A549 (cell line): ENCODE data around the gene CD47.

Experiments used
- BHLHE40 ChIP-seq: IDR thresholded peaks from 2 replicates; pipeline ENCODE4 v1.6.1; 2012; ENCODE audit warnings: low read depth, low read length, inconsistent platforms
- EHMT2 ChIP-seq: fragments of 200-600 bp; sonication (generic); IDR thresholded peaks from 2 replicates; pipeline ENCODE4 v1.6.1; 2016; ENCODE audit warnings: antibody characterized with exemption, low read depth, mild to moderate bottlenecking, moderate library complexity
- EP300 ChIP-seq, 2 experiments: fragments of >200 bp; sonication (Bioruptor Twin); formaldehyde crosslinking; IDR thresholded peaks; 2 replicates in 1 of 2; 3 replicates in 1 of 2; pipeline ENCODE4 v1.6.1; 2016 to 2017
- HOXB5 ChIP-seq: fragments of 250-450 bp; sonication (Bioruptor Pico); IDR thresholded peaks from 2 replicates; pipeline ENCODE4 v1.5.0; 2020; ENCODE audit warnings: mild to moderate bottlenecking, moderate library complexity
- MAFK ChIP-seq: fragments of 450-650 bp; IDR thresholded peaks from 2 replicates; pipeline ENCODE4 v1.6.1; 2014; ENCODE audit not compliant: partially characterized antibody
- MYC ChIP-seq: IDR thresholded peaks from 2 replicates; pipeline ENCODE4 v1.6.1; 2012; ENCODE audit warnings: mild to moderate bottlenecking, inconsistent platforms, low read length, improper control_type of control experiment, borderline replicate concordance
- POLR2A ChIP-seq: IDR thresholded peaks from 2 replicates; pipeline ENCODE4 v1.6.1; 2012; ENCODE audit warnings: mild to moderate bottlenecking, low read length
- RFX5 ChIP-seq: fragments of 450-650 bp; IDR thresholded peaks from 2 replicates; pipeline ENCODE4 v1.7.1; 2014; ENCODE audit warnings: antibody characterized with exemption, mild to moderate bottlenecking, moderate library complexity
- TP53 ChIP-seq: fragments of 250-450 bp; sonication (Bioruptor Pico); IDR thresholded peaks from 2 replicates; pipeline ENCODE4 v1.5.0; 2021; ENCODE audit warnings: mild to moderate bottlenecking, moderate library complexity
- USF2 ChIP-seq: fragments of 450-650 bp; IDR thresholded peaks from 2 replicates; pipeline ENCODE4 v1.6.1; 2014; ENCODE audit warnings: antibody characterized with exemption
- TF ChIP-seq, protein P1 (sequence below): fragments of >200 bp; sonication (Bioruptor Twin); formaldehyde crosslinking; IDR thresholded peaks from 3 replicates; pipeline ENCODE4 v1.5.1; 2016
- TF ChIP-seq, protein P2 (sequence below): IDR thresholded peaks from 2 replicates; pipeline ENCODE4 v1.6.1; 2012
- TF ChIP-seq, protein P3 (sequence below): fragments of 250-450 bp; sonication (Bioruptor Pico); IDR thresholded peaks from 2 replicates; pipeline ENCODE4 v1.5.0; 2021; ENCODE audit warnings: mild to moderate bottlenecking, moderate library complexity, borderline replicate concordance

- TF ChIP-seq, protein P1, sequence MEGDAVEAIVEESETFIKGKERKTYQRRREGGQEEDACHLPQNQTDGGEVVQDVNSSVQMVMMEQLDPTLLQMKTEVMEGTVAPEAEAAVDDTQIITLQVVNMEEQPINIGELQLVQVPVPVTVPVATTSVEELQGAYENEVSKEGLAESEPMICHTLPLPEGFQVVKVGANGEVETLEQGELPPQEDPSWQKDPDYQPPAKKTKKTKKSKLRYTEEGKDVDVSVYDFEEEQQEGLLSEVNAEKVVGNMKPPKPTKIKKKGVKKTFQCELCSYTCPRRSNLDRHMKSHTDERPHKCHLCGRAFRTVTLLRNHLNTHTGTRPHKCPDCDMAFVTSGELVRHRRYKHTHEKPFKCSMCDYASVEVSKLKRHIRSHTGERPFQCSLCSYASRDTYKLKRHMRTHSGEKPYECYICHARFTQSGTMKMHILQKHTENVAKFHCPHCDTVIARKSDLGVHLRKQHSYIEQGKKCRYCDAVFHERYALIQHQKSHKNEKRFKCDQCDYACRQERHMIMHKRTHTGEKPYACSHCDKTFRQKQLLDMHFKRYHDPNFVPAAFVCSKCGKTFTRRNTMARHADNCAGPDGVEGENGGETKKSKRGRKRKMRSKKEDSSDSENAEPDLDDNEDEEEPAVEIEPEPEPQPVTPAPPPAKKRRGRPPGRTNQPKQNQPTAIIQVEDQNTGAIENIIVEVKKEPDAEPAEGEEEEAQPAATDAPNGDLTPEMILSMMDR = no peak
- TF ChIP-seq USF2 (no peak), POLR2A (no peak), MAFK (no peak), RFX5 (no peak), EP300 (IDR thresholded peaks at IDR 0.05) (no peak), MYC (no peak), TP53 (CRISPR knock-in tag) (no peak), HOXB5 (CRISPR knock-in tag) (no peak), BHLHE40 (no peak), EHMT2 (no peak)
- TF ChIP-seq, protein P2, sequence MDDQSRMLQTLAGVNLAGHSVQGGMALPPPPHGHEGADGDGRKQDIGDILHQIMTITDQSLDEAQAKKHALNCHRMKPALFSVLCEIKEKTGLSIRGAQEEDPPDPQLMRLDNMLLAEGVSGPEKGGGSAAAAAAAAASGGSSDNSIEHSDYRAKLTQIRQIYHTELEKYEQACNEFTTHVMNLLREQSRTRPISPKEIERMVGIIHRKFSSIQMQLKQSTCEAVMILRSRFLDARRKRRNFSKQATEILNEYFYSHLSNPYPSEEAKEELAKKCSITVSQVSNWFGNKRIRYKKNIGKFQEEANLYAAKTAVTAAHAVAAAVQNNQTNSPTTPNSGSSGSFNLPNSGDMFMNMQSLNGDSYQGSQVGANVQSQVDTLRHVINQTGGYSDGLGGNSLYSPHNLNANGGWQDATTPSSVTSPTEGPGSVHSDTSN = no peak
- TF ChIP-seq, protein P3, sequence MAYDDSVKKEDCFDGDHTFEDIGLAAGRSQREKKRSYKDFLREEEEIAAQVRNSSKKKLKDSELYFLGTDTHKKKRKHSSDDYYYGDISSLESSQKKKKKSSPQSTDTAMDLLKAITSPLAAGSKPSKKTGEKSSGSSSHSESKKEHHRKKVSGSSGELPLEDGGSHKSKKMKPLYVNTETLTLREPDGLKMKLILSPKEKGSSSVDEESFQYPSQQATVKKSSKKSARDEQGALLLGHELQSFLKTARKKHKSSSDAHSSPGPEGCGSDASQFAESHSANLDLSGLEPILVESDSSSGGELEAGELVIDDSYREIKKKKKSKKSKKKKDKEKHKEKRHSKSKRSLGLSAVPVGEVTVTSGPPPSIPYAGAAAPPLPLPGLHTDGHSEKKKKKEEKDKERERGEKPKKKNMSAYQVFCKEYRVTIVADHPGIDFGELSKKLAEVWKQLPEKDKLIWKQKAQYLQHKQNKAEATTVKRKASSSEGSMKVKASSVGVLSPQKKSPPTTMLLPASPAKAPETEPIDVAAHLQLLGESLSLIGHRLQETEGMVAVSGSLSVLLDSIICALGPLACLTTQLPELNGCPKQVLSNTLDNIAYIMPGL (CRISPR knock-in tag) = no peak
Observed at GRCh38 chr3:108106031-108106430, 15.2 kb upstream of the CD47 start.
